OCI-LY7 (cell line): ENCODE measurements around the gene CHMP4A. TPM values are rescaled to one million over a fixed set of nuclear protein-coding genes. Genes with fewer than 3 reads are reported as not detected.

Source experiments
- BruUV-seq: library from RNA; stranded (reverse); fragments of 400-500 nt; replicated peaks from 2 replicates; lab custom pipeline; 2021; lab: Mats Ljungman, UMichigan
- CTCF ChIA-PET: fragments of 300-600 bp; sonication (Branson Sonifier 250); formaldehyde crosslinking; loops from one replicate; lab custom pipeline; 2022; ENCODE audit warnings: antibody characterized with exemption; ENCODE audit not compliant: unreplicated experiment; lab: Charles Lee
- POLR2A ChIA-PET: fragments of 300-600 bp; sonication (Branson Sonifier 250); formaldehyde crosslinking; loops from one replicate; lab custom pipeline; 2022; ENCODE audit warnings: antibody characterized with exemption; lab: Charles Lee
- DNase-seq: peaks from one replicate; pipeline ENCODE4 v3.0.0-alpha.2; 2015; ENCODE audit warnings: low spot score
- H2AFZ ChIP-seq: fragments of 200-600 bp; sonication (generic), shearing (Covaris generic); 2 replicates; pipeline ENCODE4 v1.6.1; 2014; ENCODE audit warnings: mild to moderate bottlenecking, antibody characterized with exemption, low read length, moderate library complexity
- H3K27ac ChIP-seq: fragments of 200-600 bp; sonication (generic); 2 replicates; pipeline ENCODE4 v1.5.1; 2014; ENCODE audit warnings: mixed run types, low read depth, mild to moderate bottlenecking, moderate library complexity, low read length, inconsistent platforms; ENCODE audit not compliant: poor library complexity, severe bottlenecking
- H3K36me3 ChIP-seq: fragments of 200-600 bp; sonication (generic); 2 replicates; pipeline ENCODE4 v1.6.1; 2014; ENCODE audit warnings: mild to moderate bottlenecking, antibody characterized with exemption, low read length, moderate library complexity, mixed read lengths; ENCODE audit not compliant: insufficient read depth
- H3K4me1 ChIP-seq: fragments of 200-600 bp; sonication (generic); 2 replicates; pipeline ENCODE4 v1.5.1; 2014; ENCODE audit warnings: mild to moderate bottlenecking, low read length; ENCODE audit not compliant: insufficient read depth, poor library complexity, severe bottlenecking
- H3K4me2 ChIP-seq: fragments of 200-600 bp; sonication (generic); 2 replicates; pipeline ENCODE4 v1.6.1; 2014; ENCODE audit warnings: mild to moderate bottlenecking, low read length
- H3K4me3 ChIP-seq: fragments of 200-600 bp; sonication (generic); 2 replicates; pipeline ENCODE4 v1.5.1; 2014; ENCODE audit warnings: mild to moderate bottlenecking, low read depth, low read length; ENCODE audit not compliant: poor library complexity, severe bottlenecking
- H3K79me2 ChIP-seq: fragments of 200-600 bp; sonication (generic); 2 replicates; pipeline ENCODE4 v1.6.1; 2016; ENCODE audit warnings: low read depth, mild to moderate bottlenecking, low read length, moderate library complexity, mixed read lengths; ENCODE audit not compliant: insufficient read depth
- H3K9me2 ChIP-seq: fragments of 200-600 bp; sonication (generic); 2 replicates; pipeline ENCODE4 v1.6.1; 2016; ENCODE audit warnings: mild to moderate bottlenecking, low read length, mixed read lengths; ENCODE audit not compliant: insufficient read depth
- H3K9me3 ChIP-seq: fragments of 200-600 bp; sonication (generic); 2 replicates; pipeline ENCODE4 v1.6.1; 2014; ENCODE audit warnings: mild to moderate bottlenecking, mixed run types, low read length, mixed read lengths
- H4K20me1 ChIP-seq: fragments of 200-600 bp; sonication (generic); 2 replicates; pipeline ENCODE4 v1.6.1; 2014; ENCODE audit warnings: mild to moderate bottlenecking, antibody characterized with exemption, low read length, moderate library complexity, mixed read lengths; ENCODE audit not compliant: insufficient read depth
- EZH2phosphoT487 ChIP-seq: fragments of 200-600 bp; sonication (generic); IDR thresholded peaks from 2 replicates; pipeline ENCODE4 v1.6.1; 2018; ENCODE audit warnings: low read depth, borderline replicate concordance, mild to moderate bottlenecking, mixed run types, antibody characterized with exemption, low read length, moderate library complexity, mixed read lengths
- intact Hi-C: fragments of 100-400 bp; cut with micrococcal nuclease; formaldehyde crosslinking; loops from one replicate; pipeline ENCODE4 v1.10.0; 2022; ENCODE audit not compliant: unreplicated experiment
- total RNA-seq, 2 experiments: library from RNA; depleted of rRNA in 1 of 2; stranded (reverse); fragments of >200 nt in 1 of 2; shearing (Covaris generic) in 1 of 2; gene quantifications; 2 replicates each; pipeline ENCODE4 v1.2.3, GENCODE V29; 2014 to 2022
- TF ChIP-seq, protein P1 (sequence below): fragments of 200-600 bp; sonication (generic); conservative IDR thresholded peaks from 2 replicates; pipeline ENCODE4 v1.5.1; 2014; ENCODE audit warnings: mild to moderate bottlenecking, antibody characterized with exemption, low read length, moderate library complexity, mixed read lengths

Gene CHMP4A
- total RNA-seq, 2 experiments from 2014 or later = 48.5 to 72.9 TPM

DNA sequence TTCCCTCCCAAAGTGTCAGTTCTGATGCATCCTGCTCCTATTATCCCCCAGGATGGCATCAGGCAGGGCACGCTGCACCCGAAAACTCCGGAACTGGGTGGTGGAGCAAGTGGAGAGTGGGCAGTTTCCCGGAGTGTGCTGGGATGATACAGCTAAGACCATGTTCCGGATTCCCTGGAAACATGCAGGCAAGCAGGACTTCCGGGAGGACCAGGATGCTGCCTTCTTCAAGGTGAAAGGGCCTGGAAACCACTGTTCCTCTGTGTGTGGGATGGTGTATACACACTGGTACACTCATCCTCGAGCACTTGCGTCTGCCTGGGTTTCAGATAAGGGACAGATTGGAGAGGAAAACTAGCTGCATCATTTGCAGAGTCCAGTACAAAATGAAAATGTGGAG, 51.2 kb downstream of the CHMP4A start:
- CTCF ChIA-PET = interaction anchor here (1.6 to 2.1 kb wide), 2 partner anchors 54 to 68 kb away, joined by 4 to 8 read pairs; partner anchors contain the start of gene PCK2
- Histone ChIP-seq H3K79me2 (peaks cover 7% of the 10 kb centered on the region; the same call in 1 of the 2 replicates), H3K4me1 (peaks cover 16% of the 10 kb centered on the region), H3K9me3 (no peaks in the 10 kb centered on the region), H2AFZ (no peak overlapping the region), H3K4me2 (peak overlapping the region; percentile 83), H3K27ac (peak overlapping the region; percentile 68), H3K4me3 (peak overlapping the region; percentile 70), H3K9me2 (no peaks in the 10 kb centered on the region), H3K36me3 (peaks cover 66% of the 10 kb centered on the region), H4K20me1 (no peaks in the 10 kb centered on the region)
- no TSS peak for BruUV-seq
- POLR2A ChIA-PET = interaction anchor here (1.0 to 2.7 kb wide), 4 partner anchors 15 to 52 kb away, joined by 3 to 15 read pairs (median 4); partner anchors contain the start of genes PSME2 and RNF31
- TF ChIP-seq, protein P1, sequence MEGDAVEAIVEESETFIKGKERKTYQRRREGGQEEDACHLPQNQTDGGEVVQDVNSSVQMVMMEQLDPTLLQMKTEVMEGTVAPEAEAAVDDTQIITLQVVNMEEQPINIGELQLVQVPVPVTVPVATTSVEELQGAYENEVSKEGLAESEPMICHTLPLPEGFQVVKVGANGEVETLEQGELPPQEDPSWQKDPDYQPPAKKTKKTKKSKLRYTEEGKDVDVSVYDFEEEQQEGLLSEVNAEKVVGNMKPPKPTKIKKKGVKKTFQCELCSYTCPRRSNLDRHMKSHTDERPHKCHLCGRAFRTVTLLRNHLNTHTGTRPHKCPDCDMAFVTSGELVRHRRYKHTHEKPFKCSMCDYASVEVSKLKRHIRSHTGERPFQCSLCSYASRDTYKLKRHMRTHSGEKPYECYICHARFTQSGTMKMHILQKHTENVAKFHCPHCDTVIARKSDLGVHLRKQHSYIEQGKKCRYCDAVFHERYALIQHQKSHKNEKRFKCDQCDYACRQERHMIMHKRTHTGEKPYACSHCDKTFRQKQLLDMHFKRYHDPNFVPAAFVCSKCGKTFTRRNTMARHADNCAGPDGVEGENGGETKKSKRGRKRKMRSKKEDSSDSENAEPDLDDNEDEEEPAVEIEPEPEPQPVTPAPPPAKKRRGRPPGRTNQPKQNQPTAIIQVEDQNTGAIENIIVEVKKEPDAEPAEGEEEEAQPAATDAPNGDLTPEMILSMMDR = no peak
- TF ChIP-seq EZH2phosphoT487 = no peak
- DNase-seq = no peak
- intact Hi-C loops = no loop called here

DNA sequence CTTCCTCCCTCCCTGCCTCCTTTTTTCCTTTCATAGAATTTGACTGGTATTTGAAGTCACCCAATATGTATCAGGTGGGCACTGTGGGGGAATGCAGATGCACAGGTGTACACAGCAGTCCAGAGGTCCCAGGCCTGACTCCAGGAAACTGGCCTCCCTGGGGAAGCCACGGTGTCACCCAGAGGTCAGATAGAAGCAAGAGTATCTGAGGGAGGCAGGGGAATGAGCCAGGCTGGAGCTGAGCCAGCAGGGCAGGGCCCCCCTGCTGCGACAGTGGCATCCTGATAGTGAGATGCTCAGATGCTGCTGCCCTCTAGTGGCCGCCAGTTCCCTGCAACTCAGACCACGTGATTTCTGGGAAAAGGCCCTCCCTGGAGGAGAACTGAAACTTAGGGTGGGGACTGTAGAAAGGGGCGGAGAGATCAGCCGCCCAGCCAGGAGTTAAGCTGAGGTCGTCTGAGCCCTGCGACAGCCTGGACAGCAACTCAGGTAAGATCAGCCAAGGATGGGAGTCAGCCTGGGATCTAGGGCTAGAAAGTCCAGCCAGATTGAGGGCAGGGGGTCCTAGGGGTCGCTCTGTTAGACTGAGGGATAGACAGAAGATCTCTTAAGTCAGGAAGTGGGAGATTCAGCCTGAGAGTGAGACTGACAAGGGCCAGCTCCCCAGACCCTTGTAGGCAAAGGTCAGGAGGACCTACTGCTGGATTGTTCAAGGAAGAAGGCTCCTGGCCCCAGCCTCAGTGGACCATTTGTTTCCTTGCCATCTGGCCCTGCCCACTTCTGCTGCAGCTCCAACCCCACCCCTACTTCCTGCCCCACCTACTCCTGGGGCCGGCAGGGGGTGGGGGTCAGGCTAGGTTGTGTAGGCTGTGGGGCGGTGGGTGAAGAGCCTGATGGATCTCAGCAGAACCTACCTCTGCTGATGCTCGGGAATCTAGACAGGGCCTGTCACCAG, 52.2 kb downstream of the CHMP4A start, which contains the start of gene IRF9:
Gene IRF9, plus strand, starts transcription at position 416 of the 955 bp plus-strand sequence. CDS start 880 bp downstream, outside the sequence.
- no peak for TF ChIP-seq EZH2phosphoT487
- TF ChIP-seq, protein P1 = peak; percentile 95
- H3K9me3 ChIP-seq = no peaks in the 10 kb centered on the region
- DNase-seq = peak; percentile 95
- peak within 1 kb of the TSS; percentile 68 for H3K27ac ChIP-seq
- H2AFZ ChIP-seq = no peak within 1 kb of the TSS; the same call in 1 of the 2 replicates
- TSS peak; percentile 45 for BruUV-seq
- H3K4me3 ChIP-seq = peak within 1 kb of the TSS; percentile 70
- CTCF ChIA-PET = interaction anchor here (0.7 to 2.1 kb wide), 10 partner anchors 10 to 67 kb away, joined by 3 to 8 read pairs (median 4); partner anchors contain the start of genes CHMP4A, DCAF11, EMC9 and NRL
- H3K79me2 ChIP-seq = peaks cover 7% of the 10 kb centered on the region; the same call in 1 of the 2 replicates
- peaks cover 16% of the 10 kb centered on the region for H3K4me1 ChIP-seq
- no peaks in the 10 kb centered on the region for H3K9me2 ChIP-seq
- intact Hi-C loops = loop anchor here (1.0 to 2.0 kb wide), 7 partner anchors 14 to 147 kb away; partner anchors contain the start of genes DCAF11, EMC9, IPO4 and NRL
- H3K36me3 ChIP-seq = peaks cover 70% of the 10 kb centered on the region
- POLR2A ChIA-PET = interaction anchor here (0.6 to 2.7 kb wide), 13 partner anchors 13 to 212 kb away, joined by 3 to 15 read pairs (median 3); partner anchors contain the start of genes DCAF11, EMC9, IPO4 and PCK2
- no peaks in the 10 kb centered on the region for H4K20me1 ChIP-seq
- peak within 1 kb of the TSS; percentile 83 for H3K4me2 ChIP-seq
